HG03571 (cell line): ENCODE data around the gene UNC5A.

Source experiments
- ATAC-seq: cut with Tn5 transposase; IDR thresholded peaks from one replicate; pipeline ENCODE4 v1.9.1; 2021; ENCODE audit not compliant: unreplicated experiment

UNC5A gene

DNA sequence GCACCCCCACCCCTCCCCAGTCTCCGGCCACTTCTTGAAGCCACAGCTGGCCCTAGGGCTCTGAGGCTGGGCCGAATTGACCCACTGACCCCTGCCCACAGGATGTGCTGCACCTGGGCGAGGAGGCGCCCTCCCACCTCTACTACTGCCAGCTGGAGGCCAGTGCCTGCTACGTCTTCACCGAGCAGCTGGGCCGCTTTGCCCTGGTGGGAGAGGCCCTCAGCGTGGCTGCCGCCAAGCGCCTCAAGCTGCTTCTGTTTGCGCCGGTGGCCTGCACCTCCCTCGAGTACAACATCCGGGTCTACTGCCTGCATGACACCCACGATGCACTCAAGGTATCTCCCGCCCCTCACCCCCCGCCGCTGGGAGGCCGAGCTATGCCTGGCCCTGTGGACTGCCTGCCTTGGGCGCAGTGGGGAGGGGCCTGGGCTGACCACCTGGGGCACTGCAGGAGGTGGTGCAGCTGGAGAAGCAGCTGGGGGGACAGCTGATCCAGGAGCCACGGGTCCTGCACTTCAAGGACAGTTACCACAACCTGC, 67.5 kb downstream of the UNC5A start:
- no peak for ATAC-seq

DNA sequence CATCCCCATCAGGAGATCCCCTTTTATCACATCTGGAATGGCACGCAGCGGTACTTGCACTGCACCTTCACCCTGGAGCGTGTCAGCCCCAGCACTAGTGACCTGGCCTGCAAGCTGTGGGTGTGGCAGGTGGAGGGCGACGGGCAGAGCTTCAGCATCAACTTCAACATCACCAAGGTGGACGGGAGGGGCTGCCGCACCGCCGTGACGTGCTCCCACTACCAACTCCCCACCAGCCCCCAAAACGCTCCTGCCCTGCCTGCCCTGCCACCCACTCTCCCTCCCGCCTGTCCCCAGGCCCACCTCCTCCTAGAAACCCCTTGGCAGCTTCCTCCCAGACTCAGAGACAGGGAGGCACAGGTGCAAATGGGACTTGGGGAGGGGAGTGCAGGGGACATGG, 68.1 kb downstream of the UNC5A start:
- ATAC-seq: no peak

DNA sequence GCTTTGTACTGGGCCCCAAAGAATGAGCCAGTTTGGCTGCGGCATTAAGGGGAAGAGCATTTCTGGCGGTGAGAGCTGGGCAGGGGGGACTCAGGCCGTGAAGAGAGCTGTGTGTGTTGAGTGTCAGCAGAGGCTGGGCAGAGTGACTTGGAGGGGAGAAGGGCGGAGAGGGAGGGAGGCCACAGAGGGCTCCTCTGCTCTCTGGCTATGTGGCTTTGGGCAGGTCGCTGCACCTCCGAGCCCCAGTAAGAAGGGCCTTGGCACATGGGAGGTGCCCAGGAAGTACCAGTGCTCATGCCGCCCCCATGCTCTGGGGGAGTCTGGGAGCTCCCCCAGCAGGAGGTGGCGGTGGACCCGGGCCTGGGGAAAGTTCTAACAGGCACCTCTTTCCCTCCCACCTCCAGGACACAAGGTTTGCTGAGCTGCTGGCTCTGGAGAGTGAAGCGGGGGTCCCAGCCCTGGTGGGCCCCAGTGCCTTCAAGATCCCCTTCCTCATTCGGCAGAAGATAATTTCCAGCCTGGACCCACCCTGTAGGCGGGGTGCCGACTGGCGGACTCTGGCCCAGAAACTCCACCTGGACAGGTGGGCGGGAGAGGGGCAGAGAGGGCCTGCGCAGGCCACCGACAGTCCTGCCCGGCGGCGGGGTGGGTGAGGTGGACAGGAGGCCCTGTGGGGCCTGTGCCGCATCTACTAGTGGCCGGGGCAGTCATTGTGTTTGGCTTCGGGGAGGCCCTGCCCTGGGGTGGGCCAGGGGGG, 68.7 kb downstream of the UNC5A start:
- no peak for ATAC-seq

GRCh38 chr5:176879663-176880361, 69.5 kb downstream of the UNC5A start:
- ATAC-seq: no peak

GRCh38 chr5:176880366-176881020, 70.1 kb downstream of the UNC5A start:
- ATAC-seq: no peak

- no peak for ATAC-seq
Measured at GRCh38 chr5:176881021-176881749, 70.8 kb downstream of the UNC5A start.

DNA sequence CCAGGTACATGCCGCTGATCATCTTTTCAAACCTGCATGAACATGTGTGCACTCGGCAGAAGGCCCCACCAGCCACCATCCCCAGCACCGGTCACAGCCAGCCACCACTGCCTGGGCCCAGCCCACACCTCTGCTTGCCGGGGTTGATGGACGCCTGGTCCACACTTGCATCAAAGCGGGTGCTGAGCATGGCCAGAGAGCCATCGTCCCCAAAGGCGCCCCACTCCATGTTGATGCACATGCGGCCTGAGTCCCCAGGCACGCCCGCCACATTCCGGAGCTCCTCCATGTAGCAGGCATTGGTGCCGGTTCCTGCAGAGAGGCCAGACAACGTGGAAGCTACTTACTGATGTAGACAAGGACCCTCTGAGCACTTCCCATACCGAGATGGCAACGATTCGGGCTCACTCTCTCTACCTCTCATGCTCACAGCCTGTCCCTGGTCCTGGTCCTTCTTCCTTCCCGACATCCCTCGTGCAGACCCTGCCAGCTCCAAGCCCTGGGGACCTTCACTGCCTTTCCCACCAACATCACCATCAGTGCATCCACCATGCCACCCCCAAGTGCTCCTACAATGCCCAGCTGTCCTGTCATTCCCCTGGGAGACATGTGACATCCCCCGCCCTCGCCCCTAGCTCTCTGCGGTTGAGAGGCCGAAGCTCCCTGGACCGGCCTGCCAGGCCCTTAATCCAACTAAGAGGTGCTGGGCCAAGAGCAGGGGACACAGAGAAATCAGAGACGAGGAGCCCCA, 71.6 kb downstream of the UNC5A start:
- ATAC-seq: no peak

DNA sequence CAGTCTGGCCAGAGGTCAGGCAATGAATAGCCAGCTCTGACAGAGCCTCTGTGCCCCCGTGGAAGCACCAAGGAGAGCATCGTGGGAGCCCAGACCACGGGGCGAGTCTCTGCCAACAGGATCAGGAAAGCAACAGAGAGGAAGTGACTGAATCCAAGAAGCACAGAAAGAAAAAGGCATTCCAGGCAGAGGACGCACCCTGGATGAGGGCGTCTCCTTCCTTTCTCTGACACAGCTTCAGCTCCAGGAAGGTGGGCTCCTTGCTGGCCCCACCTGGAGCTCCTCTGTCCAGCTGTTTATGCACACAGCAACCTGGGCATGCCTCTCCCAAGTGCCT, 72.2 kb downstream of the UNC5A start:
- no peak for ATAC-seq

DNA sequence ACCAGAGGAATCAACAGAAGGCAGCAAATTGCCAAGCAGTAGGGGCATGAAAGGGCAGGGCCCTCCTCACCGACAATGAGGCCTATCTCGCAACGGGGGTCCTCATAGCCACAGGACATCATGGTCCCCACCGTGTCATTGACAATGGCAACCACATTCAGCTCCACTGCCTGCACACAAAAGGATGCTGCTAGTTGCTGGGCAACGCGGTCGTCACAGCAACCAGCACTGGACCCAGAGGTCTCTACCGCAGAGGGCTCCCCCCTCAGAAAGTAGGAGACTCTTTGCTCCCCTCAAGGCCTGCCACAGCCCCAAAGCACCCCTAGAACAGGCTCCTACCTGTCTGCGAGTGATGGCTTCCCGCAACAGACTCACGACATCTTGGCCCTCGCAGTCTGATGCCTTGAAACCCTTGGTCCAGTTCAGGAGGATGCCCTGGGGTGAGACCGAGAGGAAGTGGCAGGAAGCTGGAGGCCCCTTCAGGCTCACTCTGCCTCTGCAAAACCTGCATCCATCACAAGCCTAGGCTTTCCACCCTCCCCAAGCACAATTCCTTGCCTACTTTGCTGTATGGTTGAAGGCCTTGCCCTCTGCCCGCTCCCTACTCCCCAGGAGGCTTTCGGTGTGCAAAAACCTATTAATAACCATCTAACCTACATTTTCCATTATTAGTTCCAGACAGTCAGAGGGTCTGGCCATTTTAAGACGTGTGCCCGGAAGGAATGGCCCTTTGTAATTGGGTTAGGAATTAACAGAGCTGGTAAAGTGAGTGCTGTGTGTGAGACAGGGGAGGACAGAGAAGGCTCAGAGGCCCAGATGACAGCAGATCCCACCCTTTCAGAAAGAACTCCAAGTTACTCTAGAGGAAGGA, 73.6 kb downstream of the UNC5A start:
- no peak for ATAC-seq

GRCh38 chr5:176884571-176884890, 74.2 kb downstream of the UNC5A start:
- ATAC-seq: no peak

DNA sequence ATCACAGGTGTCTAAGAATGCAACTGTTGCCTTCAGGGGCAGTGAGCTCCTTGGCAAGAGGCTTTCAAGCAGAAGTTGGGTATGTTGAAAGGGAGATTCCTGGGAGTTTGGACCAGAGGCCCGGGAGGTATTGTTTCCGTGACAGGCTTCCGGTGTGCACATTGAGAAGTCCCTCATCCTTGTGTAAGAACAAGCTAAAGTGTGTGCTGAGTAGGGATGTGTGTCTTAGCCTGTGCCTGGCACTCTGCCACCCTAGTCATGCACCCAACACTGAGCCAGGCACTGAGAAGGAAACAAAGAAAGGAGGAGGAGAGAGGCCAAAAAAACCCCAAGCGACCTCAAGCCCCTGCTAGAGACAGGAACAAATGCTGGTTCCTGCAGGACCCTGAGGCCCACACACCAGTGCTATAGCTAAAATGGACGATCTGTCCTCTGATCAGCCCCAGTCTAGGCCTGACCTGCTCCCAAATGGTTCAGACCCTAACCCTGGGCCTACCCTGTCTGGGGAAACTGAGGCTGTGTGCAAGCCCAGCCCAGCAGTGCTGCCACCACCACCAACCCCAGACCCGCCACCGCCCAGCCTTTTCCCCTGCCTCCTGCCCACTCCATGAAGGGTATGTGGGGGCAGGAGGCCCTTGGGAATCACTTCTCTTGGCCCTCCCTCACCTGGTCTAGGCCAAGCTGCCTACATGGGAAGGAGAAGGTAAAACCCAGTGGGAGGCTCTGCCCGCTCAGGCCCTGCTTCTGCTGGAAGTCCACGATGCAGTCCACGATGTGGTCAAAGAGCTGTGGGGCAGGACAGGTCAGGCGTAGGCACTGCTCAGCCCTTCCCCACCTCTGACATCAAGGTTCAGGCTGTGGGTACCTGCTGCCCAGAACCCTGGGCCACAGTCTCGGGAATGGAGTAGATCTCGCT, 76.2 kb downstream of the UNC5A start:
- ATAC-seq: no peak

DNA sequence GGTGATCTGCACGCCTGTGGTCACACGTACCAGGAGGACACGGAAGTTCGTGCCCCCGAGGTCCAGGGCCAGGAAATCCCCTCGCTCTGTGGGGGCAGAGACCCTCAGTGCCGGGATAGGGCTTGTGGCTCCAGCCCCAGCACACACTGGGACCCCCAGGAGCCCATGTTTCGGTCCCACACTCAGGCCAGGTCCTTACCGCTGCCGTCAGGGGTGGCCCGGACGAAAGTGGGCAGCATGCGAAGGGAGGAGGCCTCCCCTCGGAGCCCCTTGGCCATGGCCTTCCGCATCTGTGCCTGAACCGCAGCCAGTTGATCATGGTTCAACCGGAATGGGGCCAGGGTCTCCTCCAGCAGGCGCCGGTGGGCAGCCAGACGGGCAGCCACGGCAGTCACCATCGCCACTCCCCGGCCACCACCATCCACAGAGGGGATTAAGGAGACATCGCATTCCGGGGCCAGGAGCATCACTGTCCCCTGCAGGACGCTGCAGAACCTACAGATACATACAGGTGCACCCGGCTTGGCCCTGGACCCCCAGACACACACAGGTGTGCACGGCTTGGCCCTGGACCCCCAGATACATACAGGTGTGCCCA, 77.0 kb downstream of the UNC5A start:
- ATAC-seq: no peak

DNA sequence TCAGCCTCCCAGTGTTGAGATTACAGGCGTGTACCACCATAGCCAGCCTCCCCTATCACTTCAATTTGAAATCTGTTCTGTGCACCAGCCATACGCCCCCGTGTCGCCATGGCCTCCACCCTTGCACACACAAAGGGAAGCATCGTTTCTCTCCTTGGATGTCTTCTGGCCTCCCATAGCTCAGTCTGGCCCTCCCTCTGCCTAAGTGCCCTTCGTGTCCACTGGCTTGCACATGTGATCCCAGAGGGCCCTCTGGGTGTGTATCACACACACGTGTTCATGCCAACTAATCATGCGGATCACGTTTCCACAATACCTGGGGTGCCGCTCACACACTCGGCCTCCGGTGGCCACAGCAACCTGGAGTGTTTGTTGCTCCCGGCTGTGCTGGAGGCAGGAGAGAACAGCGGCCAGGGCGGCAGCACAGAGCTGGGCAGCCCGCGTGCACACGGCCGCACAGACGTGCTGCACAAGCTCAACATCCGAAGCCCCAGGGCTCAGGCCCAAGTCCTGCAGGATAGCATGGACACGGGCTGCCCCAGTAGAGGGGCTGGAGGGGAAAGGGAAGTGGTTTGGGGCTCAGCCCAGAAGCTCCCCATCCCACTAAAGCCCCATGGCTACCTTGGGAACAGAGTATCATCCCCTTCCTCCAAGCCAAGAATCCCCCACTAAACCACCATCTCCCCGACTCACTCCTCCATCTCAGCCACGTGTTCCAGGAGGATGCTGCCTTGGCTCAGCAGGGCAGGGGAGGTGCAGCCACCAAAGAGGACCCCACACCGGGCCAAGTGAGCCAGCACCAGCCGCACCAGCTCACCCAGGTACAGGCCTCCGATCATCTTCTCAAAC, 77.9 kb downstream of the UNC5A start:
- ATAC-seq: no peak

DNA sequence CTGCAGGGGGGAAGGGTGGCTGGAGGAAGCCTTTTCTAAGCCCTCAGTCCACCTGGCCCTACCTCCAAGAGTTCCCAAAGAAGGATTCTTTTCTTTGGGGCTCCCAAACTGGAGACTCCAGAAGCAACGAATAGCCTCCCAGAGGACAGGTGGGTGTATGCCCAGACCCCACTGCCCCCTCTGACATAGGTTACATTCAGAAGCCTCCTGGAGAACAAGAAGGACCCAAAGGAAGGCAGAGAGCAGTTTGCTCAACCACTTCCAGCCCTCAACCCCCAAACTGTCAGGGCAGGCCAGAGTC, 78.5 kb downstream of the UNC5A start:
- ATAC-seq: no peak

- no peak for ATAC-seq
Measured at GRCh38 chr5:176889321-176890280, 79.2 kb downstream of the UNC5A start.
